ENCODE results near the gene GAS2L1.

GAS2L1 gene

GRCh38 chr22:29309332-29310064 lies 3.0 kb downstream of the GAS2L1 start:
- no peak for TF ChIP-seq CTCF (IDR thresholded peaks at IDR 0.05; ENCODE audit: insufficient read depth, low read depth, low read length, missing control alignments)
- no peak overlapping the region for H3K4me3 ChIP-seq (ENCODE audit: low read depth, low read length)
- no peak for DNase-seq (ENCODE audit: low read depth)

DNA sequence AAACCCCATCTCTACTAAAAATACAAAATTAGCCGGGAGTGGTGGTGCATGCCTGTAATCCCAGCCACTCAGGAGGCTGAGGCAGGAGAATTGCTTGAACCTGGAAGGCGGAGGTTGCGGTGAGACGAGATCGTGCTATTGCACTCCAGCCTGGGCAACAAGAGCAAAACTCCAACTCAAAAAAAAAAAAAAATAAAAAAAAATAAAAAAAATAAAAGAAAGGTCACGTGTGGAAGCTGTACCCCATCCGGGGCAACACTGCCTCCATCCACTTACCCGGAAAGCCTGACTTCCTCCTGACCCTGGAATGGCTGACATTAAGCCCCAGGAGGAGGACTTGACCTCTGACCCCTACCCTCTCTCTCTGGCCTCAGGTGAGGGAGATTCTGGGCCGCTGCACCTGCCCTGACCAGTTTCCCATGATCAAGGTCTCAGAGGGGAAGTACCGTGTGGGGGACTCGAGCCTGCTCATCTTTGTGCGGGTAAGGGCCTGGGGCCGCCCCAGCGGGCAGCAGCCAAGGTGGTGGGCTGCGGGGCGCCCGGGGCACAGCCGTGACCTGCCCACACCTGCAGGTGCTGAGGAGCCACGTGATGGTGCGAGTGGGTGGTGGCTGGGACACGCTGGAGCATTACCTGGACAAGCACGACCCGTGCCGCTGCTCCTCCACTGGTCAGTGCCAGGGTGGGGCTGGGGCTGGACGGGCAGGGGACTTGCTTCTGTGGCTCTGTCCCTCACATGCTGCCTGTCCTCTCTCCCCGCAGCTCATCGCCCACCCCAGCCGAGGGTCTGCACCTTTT lies 3.8 kb downstream of the GAS2L1 start:
- no peak for TF ChIP-seq CTCF (IDR thresholded peaks at IDR 0.05; ENCODE audit: insufficient read depth, low read depth, low read length, missing control alignments)
- DNase-seq (ENCODE audit: low read depth), result no peak
- H3K4me3 ChIP-seq (ENCODE audit: low read depth, low read length), result no peak overlapping the region

GRCh38 chr22:29310863-29311339 lies 4.5 kb downstream of the GAS2L1 start:
- TF ChIP-seq CTCF (IDR thresholded peaks at IDR 0.05; ENCODE audit: insufficient read depth, low read depth, low read length, missing control alignments), result no peak
- DNase-seq (ENCODE audit: low read depth), result peak; percentile 56
- H3K4me3 ChIP-seq (ENCODE audit: low read depth, low read length), result no peak overlapping the region

DNA sequence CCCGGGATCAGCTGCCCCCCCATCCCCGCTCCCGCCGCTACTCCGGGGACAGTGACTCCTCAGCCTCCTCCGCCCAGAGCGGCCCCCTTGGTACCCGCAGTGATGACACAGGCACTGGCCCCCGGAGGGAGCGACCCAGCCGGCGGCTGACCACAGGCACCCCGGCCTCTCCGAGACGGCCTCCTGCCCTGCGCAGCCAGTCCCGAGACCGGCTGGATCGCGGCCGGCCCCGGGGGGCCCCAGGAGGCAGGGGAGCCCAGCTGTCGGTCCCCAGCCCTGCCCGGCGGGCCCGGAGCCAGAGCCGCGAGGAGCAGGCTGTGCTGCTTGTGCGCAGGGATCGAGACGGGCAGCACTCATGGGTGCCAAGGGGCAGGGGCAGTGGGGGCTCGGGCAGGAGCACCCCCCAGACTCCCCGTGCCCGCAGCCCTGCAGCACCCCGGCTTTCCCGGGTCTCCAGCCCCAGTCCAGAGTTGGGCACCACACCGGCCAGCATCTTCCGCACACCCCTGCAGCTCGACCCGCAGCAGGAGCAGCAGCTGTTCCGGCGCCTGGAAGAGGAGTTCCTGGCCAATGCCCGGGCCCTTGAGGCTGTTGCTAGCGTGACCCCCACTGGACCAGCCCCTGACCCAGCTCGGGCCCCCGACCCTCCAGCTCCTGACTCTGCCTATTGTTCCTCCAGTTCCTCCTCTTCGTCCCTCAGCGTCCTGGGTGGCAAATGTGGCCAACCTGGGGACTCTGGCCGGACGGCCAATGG lies 5.2 kb downstream of the GAS2L1 start:
- no peak for DNase-seq (ENCODE audit: low read depth)
- no peak overlapping the region for H3K4me3 ChIP-seq (ENCODE audit: low read depth, low read length)
- TF ChIP-seq CTCF (IDR thresholded peaks at IDR 0.05; ENCODE audit: insufficient read depth, low read depth, low read length, missing control alignments), result no peak

- TF ChIP-seq CTCF (IDR thresholded peaks at IDR 0.05; ENCODE audit: insufficient read depth, low read depth, low read length, missing control alignments), result no peak
- no peak overlapping the region for H3K4me3 ChIP-seq (ENCODE audit: low read depth, low read length)
Measured at GRCh38 chr22:29312218-29313125, 6.0 kb downstream of the GAS2L1 start.

GRCh38 chr22:29313126-29313575 lies 6.7 kb downstream of the GAS2L1 start:
- no peak overlapping the region for H3K4me3 ChIP-seq (ENCODE audit: low read depth, low read length)
- DNase-seq (ENCODE audit: low read depth), result no peak
- TF ChIP-seq CTCF (IDR thresholded peaks at IDR 0.05; ENCODE audit: insufficient read depth, low read depth, low read length, missing control alignments), result peak; percentile 55

More at GRCh38 chr22:29312218-29313125, 6.0 kb downstream of the GAS2L1 start:
- no peak for DNase-seq (ENCODE audit: low read depth)
